Anterior cingulate cortex (tissue), 58 donors: ENCODE data around the gene LDLRAD4.

ENCODE experiments used
- DNase-seq, 58 donors: peaks; one replicate each; lab custom pipeline; 2025; lab: John Stamatoyannopoulos, UW

LDLRAD4 gene

DNA sequence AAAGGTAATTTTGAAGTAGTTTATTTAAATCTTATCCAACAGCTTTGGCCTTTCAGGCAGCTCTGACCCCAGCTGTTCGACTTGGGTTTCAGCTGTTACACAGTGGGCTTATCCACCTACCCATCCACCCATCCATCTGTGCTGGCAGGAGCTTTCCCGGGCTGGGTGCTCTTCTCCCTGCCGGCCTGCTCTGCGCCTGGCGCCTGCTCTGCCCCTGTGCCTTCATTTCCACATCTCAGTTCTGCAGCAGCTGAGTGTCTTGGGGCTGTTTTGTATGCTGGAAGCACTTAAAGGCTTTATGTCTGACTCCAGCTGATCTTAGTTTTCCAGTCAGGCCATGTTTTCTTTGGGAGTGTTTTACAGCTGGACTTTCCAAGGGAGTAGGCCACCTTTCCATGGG, 24.2 kb downstream of the LDLRAD4 start:
- no peak for DNase-seq

DNA sequence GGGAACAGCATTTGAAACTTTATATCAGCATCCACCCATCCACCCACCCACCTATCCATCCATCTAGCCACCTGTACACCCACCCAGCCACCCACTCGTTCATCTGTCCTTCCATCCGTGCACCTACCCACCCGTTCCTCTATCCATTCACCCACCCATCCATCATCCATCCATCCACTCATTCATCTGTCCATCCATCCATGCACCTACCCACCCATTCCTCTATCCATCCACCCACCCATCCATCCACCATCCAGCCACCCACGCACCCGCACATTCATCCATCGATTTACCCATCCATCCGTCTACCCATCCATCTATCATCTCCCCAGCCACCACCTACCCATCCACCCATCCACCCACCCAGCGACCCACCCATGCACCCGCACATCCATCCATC, 24.8 kb downstream of the LDLRAD4 start:
- DNase-seq, result no peak

DNA sequence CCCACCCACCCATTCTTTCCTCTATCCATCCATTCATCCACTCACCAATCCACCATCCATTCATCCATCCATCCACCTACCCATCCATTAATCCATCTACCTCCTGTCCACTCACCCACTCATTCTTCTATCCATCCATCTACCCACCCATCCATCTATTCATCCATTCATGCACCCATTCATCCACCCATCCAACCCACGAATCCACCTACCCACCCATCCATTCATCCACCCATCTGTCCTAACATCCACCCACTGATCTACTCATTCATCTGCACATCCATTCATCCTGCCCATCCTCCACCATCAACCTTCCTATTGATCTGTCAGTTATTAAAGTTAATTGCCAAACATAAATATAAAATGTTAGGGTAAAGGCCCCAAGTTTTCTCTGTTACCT, 25.6 kb downstream of the LDLRAD4 start:
- DNase-seq, result no peak

DNA sequence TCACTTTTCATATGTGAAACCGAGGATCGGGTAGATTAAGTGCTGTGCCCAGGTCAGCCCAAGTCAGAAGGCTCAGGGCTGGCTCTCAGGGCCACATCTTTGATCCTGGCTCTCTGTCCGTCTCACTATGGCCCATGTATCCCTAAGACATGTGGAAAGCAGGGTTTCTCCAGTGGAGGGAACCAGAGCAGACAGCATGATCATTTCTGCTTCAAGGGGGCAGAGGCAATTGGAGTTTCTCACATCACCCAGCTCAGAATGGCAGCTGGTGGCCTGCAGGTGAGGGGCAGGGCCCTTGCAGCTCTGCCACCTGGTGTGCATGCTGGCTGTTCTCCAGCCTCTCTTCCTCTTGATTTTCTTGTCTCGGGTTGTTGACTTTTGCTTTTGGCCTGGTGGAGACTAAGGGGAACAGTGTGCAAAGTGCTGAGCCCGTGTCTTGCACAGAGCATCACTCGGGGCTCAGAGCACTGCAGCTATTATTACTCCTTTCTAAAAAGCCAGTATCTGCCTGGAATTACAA, 27.0 kb downstream of the LDLRAD4 start:
- no peak for DNase-seq

DNA sequence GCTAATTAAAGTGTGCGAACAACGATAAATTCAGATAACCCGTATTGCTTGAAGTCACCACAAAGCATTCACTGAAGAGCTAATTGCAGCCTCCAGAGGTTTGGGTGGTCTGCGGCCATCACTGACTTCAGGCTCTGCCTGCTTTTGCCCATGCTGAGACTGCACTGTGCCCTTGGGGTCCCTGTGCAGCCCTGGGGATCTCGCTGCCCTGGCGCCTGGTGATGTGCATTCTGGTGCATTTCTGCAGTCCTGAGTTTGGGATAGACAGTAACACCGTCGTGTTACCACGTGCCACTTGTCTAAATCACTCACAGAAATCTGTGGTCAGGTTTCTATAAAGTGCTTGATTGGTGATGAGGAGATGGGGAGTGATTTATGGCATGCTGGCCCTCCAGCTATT, 27.6 kb downstream of the LDLRAD4 start:
- no peak for DNase-seq

DNA sequence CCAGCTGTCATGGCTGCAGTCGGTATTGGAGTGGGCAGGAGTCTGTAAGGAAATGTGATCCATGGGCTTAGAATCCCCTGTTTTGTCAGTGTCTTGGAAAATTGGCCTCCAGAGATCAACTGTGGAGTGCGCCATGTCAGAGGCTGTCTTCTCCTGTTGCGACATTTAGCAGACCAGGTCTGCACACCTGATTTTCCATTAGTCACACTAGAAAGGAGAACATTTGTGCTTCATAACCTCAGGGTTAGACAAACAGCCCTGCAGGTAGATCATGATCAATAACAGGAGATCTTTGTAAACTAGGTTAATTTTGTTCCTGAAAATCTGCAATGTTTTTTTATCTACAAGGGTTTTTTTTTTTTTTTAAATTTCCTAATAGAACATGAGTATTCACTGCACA, 28.0 kb downstream of the LDLRAD4 start:
- no peak for DNase-seq

DNA sequence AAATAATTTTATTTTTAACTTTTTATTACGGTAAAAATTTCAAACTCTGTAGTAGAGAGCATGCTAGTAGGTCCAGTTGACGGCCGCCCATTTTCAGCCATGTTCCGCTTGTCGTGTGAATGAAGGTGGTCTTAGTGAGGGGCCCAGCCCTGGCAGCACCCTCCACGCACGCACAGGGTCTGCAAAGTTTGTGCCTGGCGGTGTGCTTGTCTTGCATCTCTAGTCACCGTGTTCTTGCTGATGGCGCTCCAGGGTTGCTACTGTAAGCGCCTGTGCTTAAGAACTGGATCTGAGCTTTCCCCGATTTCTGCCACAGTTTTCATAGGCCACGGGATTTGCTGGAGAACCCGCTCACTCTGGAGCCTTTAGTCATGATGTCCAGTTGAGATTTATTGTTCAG, 28.9 kb downstream of the LDLRAD4 start:
- DNase-seq, result no peak

DNA sequence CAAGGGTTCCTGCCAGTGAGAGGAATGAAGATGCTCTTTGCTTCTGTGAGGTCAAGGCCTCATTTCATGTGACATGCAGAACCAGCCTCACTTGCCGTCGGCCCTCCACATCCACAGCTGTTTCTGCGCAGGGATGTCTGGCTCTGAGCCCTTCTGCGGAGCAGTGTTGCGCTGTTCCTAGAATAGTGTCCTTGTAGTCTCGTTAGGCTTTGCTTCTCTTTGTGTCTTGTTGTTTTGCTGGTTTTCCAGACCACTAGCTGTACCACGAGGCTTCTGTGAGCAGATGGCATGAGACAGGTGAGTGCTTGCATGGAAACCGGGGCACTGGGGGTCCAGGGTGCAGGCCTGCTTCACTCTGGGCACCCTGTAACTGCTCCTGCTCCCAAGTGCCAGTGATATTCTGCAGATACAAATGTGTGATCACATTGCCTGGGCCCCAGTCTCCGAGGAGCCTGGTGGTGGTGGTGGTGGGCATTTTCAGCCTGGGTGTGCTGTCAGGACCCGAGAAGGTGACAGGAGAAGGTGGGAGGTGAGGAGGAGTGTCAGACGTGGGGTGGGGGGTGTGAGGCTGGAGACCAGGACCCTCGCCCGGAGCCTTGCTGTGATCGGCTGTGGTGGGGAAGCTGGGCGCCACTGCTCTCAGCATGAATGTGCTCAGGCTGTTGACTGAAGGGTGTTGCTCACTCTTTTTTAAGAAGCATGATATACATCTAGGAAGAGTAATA, 34.3 kb downstream of the LDLRAD4 start:
- DNase-seq, result peak in 2 of 58 donors; percentile 23 to 28

DNA sequence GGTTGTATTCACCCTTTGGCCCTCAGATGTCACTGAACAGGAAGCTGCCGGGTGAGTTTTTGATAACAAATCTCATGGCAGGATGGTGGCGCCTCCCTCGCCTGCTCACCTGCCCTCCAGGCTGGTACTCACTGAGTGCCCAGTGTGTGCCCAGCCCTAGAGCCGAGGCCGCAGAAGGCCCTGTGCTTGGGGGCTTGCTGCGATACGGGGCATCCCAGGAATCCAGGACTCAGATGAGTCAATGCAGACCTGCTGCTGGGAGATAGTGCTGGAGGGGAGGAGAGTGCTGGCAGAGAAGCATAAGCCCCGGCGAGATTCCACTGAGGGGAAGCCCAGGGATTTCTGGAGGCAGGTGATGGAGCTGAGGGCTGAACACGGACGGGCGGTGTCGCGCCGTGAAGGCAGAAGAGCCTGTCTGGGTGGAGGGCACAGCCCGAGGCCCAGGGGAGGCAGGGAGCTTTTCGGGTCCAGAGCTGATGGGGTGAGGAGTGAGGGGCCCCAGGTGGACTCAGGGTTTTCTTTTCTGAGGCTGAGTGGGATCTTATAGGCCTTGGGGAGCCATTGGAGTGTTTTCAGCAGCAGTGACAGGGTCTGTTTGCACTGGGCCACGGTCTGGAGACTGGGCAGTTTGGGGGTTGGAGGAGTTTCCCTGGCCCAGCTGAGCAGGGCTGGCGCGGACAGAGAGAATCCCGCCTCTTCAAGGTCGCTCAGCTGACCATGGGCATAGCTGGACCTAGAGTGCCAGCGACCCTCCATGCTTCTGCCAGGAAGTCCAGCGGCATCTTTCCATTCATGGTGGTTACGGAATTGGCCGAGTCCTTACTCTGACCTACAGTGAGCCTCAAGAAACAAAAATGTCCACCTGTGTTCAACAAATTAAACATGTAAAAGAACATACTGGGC, 35.5 kb downstream of the LDLRAD4 start:
- no peak for DNase-seq

DNA sequence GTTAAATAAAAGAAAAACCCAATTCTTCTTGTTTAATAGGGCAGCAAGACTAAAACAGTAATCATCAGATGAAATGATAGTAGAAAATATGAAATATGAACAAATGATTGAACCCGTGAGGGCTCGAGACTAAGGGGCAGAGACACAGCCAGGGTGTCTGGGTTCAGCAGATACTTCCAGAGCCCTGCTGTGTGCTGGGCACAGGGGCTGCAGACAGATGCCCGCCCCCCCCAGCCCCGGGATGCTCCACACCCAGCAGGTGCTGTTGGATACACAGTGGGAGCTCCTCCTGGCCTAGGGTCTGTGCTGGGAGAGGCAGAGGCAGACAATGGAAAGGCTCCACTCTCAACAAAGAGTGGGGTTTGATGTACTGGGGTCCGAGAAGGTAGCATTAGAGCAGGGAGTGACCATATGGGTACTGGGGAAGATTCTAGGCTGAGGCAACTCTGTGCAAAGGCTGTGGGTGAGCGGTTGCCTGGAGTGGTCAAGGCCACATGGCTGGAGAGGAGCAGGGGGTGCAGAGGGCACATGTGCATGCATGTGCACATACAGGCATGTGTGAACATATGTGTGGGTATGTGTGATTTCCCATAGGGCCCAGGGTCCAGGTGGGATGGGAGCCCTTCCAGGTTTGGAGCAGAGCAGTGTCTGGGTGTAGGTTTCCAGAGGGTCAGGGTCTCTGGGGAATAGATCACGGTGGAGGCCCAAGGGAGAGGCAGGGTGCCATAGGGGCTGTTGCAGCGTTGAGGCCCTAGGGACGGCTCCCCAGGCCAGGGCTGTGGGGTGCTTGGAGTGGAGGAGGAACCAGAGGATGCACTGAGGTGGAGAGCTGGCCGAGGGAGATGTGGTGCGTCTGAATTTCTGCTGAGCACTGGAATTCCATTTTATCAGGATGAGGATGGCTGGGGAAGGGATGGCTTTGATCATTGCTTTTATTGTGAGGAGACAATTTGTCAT, 36.7 kb downstream of the LDLRAD4 start:
- DNase-seq, result no peak

DNA sequence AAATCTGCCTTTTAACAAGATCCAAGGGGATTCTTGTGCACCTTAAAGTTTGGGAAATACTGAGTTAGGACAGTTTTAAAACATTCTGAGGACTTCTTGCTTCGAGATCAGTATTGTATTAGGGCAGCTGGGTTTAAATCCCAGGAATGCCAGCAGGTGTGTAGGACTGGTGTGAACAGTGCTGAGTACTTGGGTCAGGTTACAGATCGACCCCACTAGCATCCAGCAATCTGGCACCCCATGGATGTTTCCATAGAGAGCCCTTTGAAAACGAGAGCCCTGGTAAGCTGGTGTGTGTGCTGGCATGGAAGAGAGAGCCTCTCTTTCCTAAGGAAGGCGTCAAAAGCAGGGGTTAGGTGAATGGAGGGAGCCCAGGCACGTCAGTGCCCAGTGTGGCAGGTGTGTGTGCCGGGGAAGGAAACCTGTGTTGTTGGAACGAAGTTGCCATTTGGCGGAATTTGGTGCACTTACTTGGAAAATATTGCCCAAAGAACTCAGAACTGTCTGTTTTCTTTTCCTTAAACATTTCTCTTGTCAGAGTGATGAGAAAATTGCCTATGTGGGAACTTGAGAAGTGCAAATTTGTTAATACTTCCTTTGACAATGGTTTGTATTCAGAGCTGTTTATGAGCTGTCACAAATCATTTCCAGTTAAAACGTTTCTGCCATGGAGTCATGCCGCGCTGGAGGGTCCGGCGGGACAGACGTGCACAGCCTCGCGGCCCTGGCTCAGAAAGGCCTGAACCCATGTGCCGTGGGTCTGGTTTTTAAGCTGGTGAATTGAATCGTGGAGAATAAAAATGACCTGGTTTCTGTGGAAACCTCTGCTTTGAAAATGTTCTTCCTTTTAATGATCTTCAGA, 38.1 kb downstream of the LDLRAD4 start:
- DNase-seq, result no peak

DNA sequence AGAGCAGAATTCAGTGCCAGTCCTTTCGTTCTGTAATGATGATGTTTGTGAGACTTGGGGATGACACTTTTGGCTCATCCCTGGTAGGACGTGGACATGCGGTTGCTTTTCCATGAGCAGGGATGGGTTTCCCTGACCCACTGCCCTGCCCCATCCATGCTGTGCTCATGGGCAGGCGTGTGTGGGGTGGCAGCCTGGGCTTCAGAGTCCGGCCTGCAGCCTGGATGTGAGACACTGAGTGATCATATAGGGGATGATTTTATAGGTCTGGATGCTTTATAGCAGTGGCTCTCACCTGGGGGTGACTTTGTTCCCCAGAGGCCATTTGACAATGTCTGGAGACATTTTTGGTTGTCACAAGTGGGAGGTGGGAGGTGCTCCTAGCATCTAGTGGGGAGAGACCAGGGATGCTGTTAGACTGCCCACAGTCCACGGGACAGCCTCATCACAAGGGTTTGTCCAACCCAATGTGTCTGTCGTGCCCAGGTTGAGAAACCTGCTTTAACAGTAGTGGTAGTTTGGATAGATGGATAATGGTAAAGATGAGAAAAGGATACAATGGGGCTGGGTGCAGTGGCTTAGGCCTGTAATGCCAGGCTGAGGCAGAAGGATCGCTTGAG, 38.9 kb downstream of the LDLRAD4 start:
- DNase-seq, result no peak

DNA sequence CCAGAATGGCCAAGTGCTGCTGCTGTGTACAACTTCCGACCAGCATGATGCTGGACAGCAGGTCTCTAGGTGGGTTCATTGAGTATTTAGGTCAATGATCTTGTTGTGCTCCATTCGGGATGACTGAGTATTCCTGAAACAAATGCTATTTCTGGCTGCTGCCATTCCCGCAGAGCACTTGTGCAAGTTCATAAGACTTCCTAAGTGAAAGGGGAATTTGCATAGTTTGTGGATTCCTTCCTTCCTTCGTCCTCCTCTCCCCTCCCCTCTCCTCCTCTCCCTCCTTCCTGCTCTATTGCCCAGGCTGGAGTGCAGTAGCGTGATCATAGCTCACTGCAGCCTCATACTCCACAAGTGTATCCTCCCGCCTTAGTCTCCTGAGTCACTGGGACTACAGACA, 40.4 kb downstream of the LDLRAD4 start:
- peak in 1 of 58 donors; percentile 39 for DNase-seq

DNA sequence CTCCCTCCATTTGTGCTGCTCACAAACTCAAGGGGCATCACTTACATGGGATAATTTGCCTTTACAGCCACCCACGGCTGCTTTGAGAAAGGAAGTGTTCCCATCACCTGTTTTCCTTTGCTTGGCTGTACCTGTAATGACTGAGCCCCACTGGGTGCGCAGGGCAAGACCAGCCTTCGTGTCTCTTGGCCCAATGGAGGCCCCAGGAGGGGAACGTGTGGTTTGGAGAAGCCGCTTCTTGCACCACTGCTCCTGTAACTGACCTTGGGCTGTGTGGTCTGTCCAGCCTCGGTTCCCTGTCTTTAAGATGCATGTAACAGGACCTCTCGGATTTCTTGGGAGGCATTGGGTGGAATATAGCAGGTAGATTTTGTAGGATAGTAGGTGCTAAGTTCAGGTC, 41.1 kb downstream of the LDLRAD4 start:
- no peak for DNase-seq

DNA sequence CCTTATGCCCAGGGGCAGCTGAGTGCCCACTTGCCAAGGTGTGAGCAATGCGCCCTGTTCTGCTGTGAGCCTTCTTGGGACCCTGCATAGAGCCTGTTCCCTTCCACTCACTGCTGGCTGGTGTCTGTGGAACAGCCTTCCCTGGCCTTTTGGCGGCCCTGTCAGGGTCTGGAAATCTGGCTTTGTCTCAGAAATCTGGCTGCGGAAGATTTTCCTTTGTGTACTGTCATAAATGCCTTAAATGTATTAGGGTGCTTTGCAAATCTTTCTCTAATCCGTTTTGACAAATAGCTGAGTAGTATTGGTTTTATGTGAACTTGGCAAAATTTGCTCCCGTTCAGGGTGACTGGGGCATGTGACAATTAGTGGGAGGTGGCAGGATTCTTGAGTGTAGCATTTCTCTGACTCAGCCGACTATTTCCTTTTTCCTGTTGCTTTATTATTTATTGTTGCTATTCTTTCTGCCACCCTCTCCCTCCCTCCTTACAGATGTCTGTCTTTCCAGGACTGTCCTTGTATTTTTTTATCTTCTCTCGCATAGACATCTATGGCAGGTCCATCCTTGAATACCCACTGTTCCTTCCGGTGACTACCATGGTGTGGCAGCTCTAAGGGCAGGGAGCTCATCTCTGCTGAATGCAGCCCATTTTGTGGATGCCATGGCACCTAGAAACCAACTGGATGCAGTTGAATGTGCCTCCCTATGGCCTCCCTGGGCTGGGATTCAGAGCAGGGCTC, 41.8 kb downstream of the LDLRAD4 start:
- DNase-seq, result no peak

DNA sequence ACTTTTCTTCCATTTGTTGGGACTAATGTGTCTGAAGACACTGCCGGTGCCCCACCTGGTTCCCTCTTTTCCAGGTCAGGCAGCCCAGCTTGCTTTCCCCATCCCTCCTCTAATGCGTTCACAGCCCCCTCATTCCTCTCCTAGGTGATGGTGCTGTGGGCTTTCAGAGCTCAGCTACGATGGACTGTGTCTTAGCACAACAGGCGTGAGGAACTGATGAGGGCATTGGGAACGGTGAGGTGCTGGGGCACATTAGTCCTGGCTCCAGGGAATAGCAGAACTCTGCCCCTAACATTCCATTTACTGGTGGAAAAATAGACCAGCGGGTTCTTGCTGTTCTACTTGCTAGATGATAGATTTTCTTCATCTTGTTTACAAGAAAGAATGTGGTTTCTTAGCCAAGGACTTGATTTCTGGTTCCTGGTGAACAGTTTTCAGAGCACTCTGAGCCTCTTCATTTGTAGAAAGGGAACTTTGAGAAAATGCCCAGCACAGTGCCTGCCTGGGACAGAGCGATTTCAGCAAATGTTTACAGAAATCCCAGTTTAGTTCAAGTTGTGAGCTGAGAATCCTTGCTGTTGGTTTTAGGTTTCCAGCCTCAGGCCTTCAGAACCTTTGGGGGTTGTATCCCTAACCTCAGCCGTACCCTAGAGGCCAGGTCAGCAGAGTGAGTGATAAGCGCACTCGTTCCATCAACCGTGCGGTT, 42.5 kb downstream of the LDLRAD4 start:
- no peak for DNase-seq

DNA sequence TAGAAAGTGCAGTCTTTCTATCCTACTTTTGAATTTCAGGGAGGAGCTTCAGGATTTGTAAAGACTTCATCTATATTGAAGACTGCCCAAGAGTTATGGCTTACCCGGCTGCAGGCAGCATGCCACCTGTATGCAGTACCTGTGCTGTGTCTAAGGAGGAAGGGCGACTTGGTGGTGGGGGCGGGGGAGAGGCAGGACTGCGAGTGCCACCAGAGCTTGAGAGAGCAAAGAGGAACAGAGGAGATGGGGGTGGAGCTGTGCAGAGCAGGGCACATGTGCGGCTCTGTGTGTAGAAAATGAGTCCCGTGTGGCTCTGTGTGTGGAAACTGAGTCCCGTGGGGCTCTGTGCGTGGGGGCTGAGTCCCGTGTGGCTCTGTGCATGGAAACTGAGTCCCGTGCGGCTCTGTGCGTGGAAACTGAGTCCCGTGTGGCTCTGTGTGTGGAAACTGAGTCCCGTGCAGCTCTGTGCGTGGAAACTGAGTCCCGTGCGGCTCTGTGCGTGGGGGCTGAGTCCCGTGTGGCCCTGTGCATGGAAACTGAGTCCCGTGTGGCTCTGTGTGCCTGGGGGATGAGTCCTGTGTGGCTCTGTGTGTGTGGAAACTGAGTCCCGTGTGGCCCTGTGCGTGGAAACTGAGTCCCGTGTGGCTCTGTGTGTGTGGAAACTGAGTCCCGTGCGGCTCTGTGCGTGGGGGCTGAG, 43.2 kb downstream of the LDLRAD4 start:
- peak in 1 of 58 donors; percentile 29 for DNase-seq
